Right atrium auricular region (tissue), 2 donors: ENCODE measurements around the gene RHBG. TPM values are rescaled to one million over a fixed set of nuclear protein-coding genes. Genes with fewer than 3 reads are reported as not detected.
"Not testable (repeated sequence)": the region's sequence is repeated elsewhere in the genome, so short reads cannot be mapped to it uniquely, and the experiment has no call there.

Source experiments
- DNase-seq: peaks from one replicate; pipeline ENCODE4 v3.0.0-alpha.2; 2019; ENCODE audit warnings: low spot score
- H3K27ac ChIP-seq, 2 donors: fragments of 200-600 bp; sonication (generic); 1 replicate in 1 of 2; 2 replicates in 1 of 2; pipeline ENCODE4 v1.5.1; 2016 to 2019
- H3K27me3 ChIP-seq, 2 donors: fragments of 200-600 bp; sonication (generic); one replicate each; pipeline versions ENCODE4 v1.5.1 to v1.6.0; 2017 to 2019
- H3K36me3 ChIP-seq: fragments of 200-600 bp; sonication (generic); one replicate; pipeline ENCODE4 v1.5.1; 2016
- H3K4me1 ChIP-seq, 2 donors: fragments of 200-600 bp; sonication (generic); one replicate each; pipeline versions ENCODE4 v1.5.1 to v1.6.0; 2017 to 2019
- H3K4me3 ChIP-seq, 2 donors: fragments of 200-600 bp; sonication (generic); 1 replicate in 1 of 2; 2 replicates in 1 of 2; pipeline ENCODE4 v1.5.1; 2017 to 2019; ENCODE audit warnings: mild to moderate bottlenecking in 1 of 2, moderate library complexity in 1 of 2
- H3K9me3 ChIP-seq, 2 donors: fragments of 200-600 bp; sonication (generic); one replicate each; pipeline ENCODE4 v1.5.1; 2019
- CTCF ChIP-seq, 2 donors: fragments of 200-600 bp; sonication (generic); IDR thresholded peaks; one replicate each; pipeline ENCODE4 v1.5.1; 2019; ENCODE audit warnings: antibody characterized with exemption in 2 of 2
- total RNA-seq, 2 donors: library from RNA; depleted of rRNA; stranded (reverse); fragments of >200 nt; gene quantifications; one replicate each; pipeline ENCODE4 v1.1.0, GENCODE V29; 2016

The RHBG gene
- total RNA-seq, 2 donors from 2014 or later = not detected

- DNase-seq = no peak
- Histone ChIP-seq H3K36me3 (peaks cover 24% of the 10 kb centered on the region), H3K4me1 (peaks cover 0 to 22% of the 10 kb centered on the region in 2 donors), H3K4me3 (peak overlapping the region; percentile 65 to 71), H3K27me3 (no peaks in the 10 kb centered on the region), H3K9me3 (no peaks in the 10 kb centered on the region), H3K27ac (peak overlapping the region; percentile 87 to 88)
- TF ChIP-seq CTCF (IDR thresholded peaks at IDR 0.05) = no peak
These were observed 31.2 kb upstream of the RHBG start for GRCh38 chr1:156337888-156338179.

- peaks cover 18% of the 10 kb centered on the region for H3K36me3 ChIP-seq
- H3K9me3 ChIP-seq = no peaks in the 10 kb centered on the region
- no peak for TF ChIP-seq CTCF (IDR thresholded peaks at IDR 0.05)
- H3K27ac ChIP-seq = peak within 1 kb of the TSS; percentile 87 to 88
- H3K27me3 ChIP-seq = no peaks in the 10 kb centered on the region
- H3K4me1 ChIP-seq = peaks cover 0 to 22% of the 10 kb centered on the region in 2 donors
- peak within 1 kb of the TSS; percentile 65 to 71 for H3K4me3 ChIP-seq
- peak; percentile 99 for DNase-seq
These were observed 30.6 kb upstream of the RHBG start, which contains the start of the genes CCT3 and TSACC for GRCh38 chr1:156338180-156338976. CCT3 (minus strand) TSS chr1:156338292; CDS start chr1:156338184, 108 bp downstream. TSACC (plus strand) TSS chr1:156338526; CDS start chr1:156339758, 1,232 bp downstream.

GRCh38 chr1:156342166-156342955 lies 26.6 kb upstream of the RHBG start:
- Histone ChIP-seq H3K27me3 (no peaks in the 10 kb centered on the region), H3K4me1 (peaks cover 0 to 3% of the 10 kb centered on the region in 2 donors), H3K36me3 (no peaks in the 10 kb centered on the region), H3K9me3 (no peaks in the 10 kb centered on the region), H3K4me3 (no peak overlapping the region), H3K27ac (no peak overlapping the region)
- no peak for TF ChIP-seq CTCF (IDR thresholded peaks at IDR 0.05)
- DNase-seq = no peak

- Histone ChIP-seq H3K4me3 (no peak overlapping the region), H3K4me1 (no peaks in the 10 kb centered on the region), H3K36me3 (no peaks in the 10 kb centered on the region), H3K27me3 (no peaks in the 10 kb centered on the region), H3K9me3 (no peaks in the 10 kb centered on the region), H3K27ac (no peak overlapping the region)
- no peak for DNase-seq
- no peak for TF ChIP-seq CTCF (IDR thresholded peaks at IDR 0.05)
These were observed 24.6 kb upstream of the RHBG start for GRCh38 chr1:156344409-156344808.

- not testable (repeated sequence) for H3K27me3 ChIP-seq, H3K36me3 ChIP-seq, H3K4me1 ChIP-seq, H3K4me3 ChIP-seq, H3K27ac ChIP-seq, DNase-seq, H3K9me3 ChIP-seq
These were observed 23.0 kb upstream of the RHBG start for GRCh38 chr1:156346035-156346434.

- H3K4me1 ChIP-seq = no peaks in the 10 kb centered on the region
- no peak overlapping the region for H3K27ac ChIP-seq
- H3K4me3 ChIP-seq = no peak overlapping the region
- no peaks in the 10 kb centered on the region for H3K27me3 ChIP-seq
- no peak for DNase-seq
- no peaks in the 10 kb centered on the region for H3K36me3 ChIP-seq
- no peaks in the 10 kb centered on the region for H3K9me3 ChIP-seq
- no peak for TF ChIP-seq CTCF (IDR thresholded peaks at IDR 0.05)
These were observed 22.4 kb upstream of the RHBG start for GRCh38 chr1:156346636-156347035.
